ENCODE data around the gene EVI5L.

Gene EVI5L

DNA sequence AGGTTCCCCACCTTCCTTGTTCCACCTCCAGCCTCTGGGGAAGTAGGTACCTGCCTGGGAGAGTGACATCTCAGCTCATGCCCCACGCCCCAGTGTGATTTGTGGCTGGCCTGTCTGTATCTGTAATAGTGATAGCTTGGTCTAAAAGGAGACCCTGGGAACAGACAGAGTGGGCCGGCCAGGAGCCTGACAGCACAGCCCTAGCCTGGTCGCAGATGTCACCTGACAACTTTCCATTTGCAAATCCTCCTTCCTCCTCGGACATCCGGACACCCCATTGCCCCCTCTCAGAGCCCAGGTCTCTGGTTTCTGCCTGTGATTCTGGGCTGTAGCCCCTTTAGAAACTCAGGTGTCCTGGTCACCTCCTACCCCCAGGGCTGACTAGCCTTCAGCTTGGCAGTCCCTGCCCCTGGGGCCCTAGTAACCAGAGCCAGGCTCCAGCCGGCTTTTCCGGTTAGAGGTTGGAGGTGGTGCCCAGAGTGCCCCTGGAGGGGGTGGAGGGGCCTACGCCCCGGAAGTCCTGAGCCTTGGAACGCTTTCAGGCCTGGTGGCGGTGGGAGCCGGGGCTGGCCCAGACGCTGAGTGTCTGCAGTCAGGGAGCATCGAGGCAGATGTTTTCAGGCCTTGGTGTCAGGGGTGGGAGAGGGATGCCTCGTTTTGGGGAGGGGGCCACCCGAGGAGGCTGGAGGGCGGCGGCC is 64.7 kb downstream of the EVI5L start:
- FAIRE-seq, result no peak
- DNase-seq (ENCODE audit: low spot score), result no peak

DNA sequence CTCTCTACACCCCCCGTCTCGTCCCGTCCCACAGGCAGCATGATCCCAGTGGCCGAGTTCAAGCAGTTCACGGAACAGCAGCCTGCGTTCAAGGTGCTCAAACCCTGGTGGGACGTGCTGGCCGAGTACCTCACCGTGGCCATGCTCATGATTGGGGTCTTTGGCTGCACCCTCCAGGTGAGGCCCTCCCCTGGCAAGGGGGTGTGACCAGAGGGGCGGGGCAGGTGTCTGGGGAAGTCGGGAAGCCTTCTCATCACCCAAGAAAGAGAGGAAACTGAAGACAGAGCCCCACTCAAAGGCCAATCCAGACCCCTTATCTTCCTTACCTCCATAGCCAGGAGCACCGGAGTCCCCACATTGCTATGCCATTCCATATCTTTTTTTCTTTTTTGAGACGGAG is 65.5 kb downstream of the EVI5L start:
- DNase-seq (ENCODE audit: low spot score) (no peak), FAIRE-seq (no peak)

- no peak for DNase-seq (ENCODE audit: low spot score)
- FAIRE-seq, result no peak
Observed at GRCh38 chr19:7897292-7897691, 67.3 kb downstream of the EVI5L start.

DNA sequence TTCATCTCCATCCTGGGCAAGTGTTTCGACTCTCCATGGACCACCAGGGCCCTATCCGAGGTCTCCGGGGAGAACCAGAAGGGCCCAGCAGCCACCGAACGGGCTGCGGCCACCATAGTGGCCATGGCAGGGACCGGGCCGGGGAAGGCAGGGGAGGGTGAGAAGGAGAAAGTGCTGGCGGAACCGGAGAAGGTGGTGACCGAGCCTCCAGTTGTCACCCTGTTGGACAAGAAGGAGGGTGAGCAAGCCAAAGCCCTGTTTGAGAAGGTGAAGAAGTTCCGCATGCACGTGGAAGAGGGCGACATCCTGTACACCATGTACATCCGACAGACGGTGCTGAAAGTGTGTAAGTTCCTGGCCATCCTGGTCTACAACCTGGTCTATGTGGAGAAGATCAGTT is 68.9 kb downstream of the EVI5L start:
- DNase-seq (ENCODE audit: low spot score), result no peak
- FAIRE-seq, result no peak

DNA sequence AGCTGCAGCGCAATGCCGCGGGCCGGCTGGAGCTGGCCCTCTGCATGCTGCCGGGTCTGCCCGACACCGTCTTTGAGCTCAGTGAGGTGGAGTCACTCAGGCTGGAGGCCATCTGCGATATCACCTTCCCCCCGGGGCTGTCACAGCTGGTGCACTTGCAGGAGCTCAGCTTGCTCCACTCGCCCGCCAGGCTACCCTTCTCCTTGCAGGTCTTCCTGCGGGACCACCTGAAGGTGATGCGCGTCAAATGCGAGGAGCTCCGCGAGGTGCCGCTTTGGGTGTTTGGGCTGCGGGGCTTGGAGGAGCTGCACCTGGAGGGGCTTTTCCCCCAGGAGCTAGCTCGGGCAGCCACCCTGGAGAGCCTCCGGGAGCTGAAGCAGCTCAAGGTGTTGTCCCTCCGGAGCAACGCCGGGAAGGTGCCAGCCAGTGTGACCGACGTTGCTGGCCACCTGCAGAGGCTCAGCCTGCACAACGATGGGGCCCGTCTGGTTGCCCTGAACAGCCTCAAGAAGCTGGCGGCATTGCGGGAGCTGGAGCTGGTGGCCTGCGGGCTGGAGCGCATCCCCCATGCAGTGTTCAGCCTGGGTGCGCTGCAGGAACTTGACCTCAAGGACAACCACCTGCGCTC is 69.8 kb downstream of the EVI5L start:
- DNase-seq (ENCODE audit: low spot score), result no peak
- FAIRE-seq, result no peak

DNA sequence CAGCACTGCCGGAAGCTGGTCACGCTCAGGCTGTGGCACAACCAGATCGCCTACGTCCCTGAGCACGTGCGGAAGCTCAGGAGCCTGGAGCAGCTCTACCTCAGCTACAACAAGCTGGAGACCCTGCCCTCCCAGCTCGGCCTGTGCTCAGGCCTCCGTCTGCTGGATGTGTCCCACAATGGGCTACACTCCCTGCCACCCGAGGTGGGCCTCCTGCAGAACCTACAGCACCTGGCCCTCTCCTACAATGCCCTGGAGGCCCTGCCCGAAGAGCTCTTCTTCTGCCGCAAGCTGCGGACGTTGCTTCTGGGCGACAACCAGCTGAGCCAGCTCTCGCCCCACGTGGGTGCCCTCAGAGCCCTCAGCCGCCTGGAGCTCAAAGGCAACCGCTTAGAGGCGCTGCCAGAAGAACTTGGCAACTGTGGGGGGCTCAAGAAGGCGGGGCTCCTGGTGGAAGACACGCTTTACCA is 70.4 kb downstream of the EVI5L start:
- FAIRE-seq, result no peak
- DNase-seq (ENCODE audit: low spot score), result no peak

GRCh38 chr19:7900931-7901330 is 70.9 kb downstream of the EVI5L start:
- FAIRE-seq (no peak), DNase-seq (ENCODE audit: low spot score) (no peak)

- DNase-seq (ENCODE audit: low spot score) (no peak), FAIRE-seq (no peak)
Observed at GRCh38 chr19:7901337-7901736, 71.3 kb downstream of the EVI5L start.

GRCh38 chr19:7902796-7903243 is 72.8 kb downstream of the EVI5L start:
- FAIRE-seq (no peak), DNase-seq (ENCODE audit: low spot score) (no peak)

DNA sequence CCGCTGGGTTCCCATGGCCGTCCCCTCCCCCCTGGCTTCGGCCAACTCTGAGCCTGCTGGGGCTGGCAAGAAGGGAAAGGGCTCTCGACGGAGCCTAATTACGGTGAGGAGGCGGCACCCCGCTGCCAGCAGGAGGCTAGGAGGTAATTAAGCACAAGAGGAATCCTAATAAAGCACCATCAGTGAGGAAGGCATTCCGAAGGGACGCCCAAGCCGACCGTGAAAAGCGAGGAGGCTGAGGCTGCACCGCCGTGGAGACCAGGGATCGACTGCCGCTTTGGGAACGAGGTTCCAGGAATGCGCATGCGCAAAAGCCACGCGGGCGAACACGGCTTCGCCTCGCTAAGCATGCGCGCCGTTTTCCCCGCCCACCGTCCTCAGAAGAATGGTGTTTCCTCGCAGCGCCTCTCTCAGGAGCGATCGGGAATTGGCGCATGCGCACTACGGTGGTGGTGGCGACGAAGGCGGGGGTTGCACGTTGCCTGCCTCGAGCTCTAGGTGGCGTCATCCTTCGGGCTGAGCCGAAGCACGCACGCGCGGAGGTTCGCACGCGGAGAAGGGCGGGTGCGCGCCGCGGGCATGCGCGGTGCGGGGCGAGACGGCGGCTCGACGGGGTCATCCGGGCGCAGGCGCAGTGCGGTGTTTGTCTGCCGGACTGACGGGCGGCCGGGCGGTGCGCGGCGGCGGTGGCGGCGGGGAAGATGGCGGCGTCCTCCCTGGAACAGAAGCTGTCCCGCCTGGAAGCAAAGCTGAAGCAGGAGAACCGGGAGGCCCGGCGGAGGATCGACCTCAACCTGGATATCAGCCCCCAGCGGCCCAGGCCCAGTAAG is 73.4 kb downstream of the EVI5L start, which contains the start of gene MAP2K7:
TSS of gene MAP2K7 (plus strand) at position 634 of the 830 bp plus-strand sequence. CDS start at position 702, 68 bp downstream.
- peak; percentile 88 for FAIRE-seq
- DNase-seq (ENCODE audit: low spot score), result peak; percentile 99

- FAIRE-seq (no peak), DNase-seq (ENCODE audit: low spot score) (no peak)
Observed at GRCh38 chr19:7904074-7905020, 74.3 kb downstream of the EVI5L start.

GRCh38 chr19:7905268-7905667 is 75.2 kb downstream of the EVI5L start:
- no peak for DNase-seq (ENCODE audit: low spot score)
- no peak for FAIRE-seq

GRCh38 chr19:7905859-7906258 is 75.8 kb downstream of the EVI5L start:
- FAIRE-seq, result no peak
- no peak for DNase-seq (ENCODE audit: low spot score)

DNA sequence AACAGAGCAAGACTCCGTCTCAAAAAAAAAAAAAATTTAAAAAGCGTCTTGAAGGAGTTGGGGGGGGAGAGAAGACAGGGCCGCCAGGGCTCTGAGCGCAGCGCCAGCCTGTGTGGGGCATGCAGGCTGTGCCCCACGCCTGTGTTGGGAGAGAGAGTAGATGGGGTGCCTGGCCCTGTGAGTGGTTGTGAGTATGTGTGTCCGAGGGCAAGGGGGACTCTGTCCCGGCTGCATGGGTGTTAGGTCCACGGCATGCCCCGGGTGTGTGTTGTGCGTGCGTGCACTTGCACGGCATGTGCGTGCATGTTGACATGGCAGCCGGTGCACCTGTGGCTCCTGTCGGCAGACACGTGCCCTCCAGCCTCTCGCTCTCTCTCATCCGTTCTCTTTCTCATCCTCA is 77.1 kb downstream of the EVI5L start:
- FAIRE-seq (no peak), DNase-seq (ENCODE audit: low spot score) (no peak)

DNA sequence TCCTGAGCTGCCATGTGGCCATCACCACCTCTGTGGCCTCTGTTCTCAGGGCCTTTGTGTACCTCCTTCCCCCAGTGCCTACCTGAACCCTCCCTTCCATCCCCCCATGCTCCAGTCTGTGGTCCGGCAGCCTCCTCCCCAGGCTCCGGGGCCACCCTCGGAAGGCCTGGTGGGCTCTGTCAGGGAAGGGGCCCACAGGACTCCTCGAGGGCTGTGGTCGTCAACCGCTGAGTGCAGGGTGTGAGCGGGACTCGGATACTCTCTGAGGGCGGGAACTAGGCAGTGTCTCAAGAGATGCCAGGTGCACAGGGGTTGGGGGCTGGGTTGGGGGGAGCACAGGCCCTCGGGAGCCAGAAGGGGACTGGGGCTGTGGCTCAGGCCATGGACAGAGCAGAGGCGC is 77.5 kb downstream of the EVI5L start:
- FAIRE-seq (no peak), DNase-seq (ENCODE audit: low spot score) (no peak)

- FAIRE-seq (no peak), DNase-seq (ENCODE audit: low spot score) (no peak)
Observed at GRCh38 chr19:7908078-7908699, 78.2 kb downstream of the EVI5L start.

DNA sequence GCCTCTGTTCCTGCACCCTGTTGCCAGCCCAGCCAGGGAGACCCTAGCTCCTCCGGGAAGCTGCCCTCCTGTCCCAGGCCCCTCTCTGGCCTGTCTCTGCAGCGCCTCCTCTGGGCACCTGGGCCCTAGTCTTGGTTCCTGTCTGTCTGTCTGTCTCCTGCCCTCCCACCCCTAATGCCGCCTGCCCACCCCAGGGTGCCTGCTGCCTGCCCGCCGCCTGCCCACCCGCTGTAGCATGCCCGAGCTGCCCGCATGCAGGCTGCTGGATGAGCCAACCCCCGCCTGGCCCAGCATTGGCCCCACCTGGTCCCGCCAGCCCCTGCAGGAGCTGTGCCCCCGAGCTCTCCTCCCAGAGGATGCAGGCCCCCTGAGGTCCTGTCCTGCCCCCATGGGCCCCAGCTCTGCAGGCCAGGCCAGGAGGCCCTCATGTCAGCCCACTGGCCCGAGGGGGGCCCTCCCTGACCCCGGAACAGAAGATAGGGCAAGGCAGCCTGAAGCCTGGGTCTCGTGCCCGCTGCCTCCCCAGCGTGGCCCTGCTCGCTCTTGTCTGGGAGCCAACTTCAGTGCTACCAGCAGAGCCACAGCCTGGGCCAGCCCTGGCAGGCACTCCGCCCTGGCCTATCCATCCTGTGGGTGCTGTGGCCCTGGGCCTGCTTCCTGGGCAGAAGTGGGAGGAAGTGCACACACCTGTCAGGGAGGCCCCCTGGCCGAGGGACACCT is 78.9 kb downstream of the EVI5L start:
- DNase-seq (ENCODE audit: low spot score) (no peak), FAIRE-seq (no peak)

DNA sequence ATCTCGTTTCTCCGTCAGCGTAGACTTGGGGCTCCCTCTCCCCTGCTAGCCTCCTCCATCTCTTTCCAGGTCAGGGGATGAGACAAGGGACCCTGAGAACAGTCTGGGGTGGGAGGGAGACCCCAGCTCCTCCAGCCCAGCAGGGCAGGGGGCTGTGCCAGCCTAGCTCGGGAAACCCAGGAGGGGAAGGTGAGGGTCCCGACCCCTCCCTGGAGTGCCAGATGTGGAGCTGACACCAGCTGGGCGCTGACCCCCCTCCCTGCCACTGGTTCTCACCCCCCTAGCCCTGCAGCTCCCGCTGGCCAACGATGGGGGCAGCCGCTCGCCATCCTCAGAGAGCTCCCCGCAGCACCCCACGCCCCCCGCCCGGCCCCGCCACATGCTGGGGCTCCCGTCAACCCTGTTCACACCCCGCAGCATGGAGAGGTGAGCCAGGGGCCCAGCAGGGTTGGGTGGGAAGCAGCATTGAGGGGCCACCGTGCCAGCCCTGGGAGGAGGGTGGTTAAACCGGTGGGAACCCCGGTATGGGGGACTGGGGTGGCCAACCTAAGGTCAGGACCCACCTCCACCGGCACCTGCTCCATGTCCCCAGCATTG is 79.6 kb downstream of the EVI5L start:
- no peak for FAIRE-seq

More for the DNA sequence above, 79.6 kb downstream of the EVI5L start:
- DNase-seq (ENCODE audit: low spot score), result no peak

Measured in RCC 7860 (cell line).